Stimulated activated CD4-positive, alpha-beta T cell treated with anti-CD3 and anti-CD28 coated beads, Interleukin-12 subunit alpha, Interleukin-12 subunit beta, amount 100 ng/mL, for 24 hours (primary cell): ENCODE data around the gene BCKDHB.

Experiments used
- DNase-seq, 2 experiments: peaks; one replicate each; pipeline ENCODE4 v3.0.0-alpha.2; 2020; ENCODE audit warnings: low read depth in 2 of 2

The BCKDHB gene

GRCh38 chr6:80151635-80152034 lies 45.2 kb downstream of the BCKDHB start:
- no peak for DNase-seq

GRCh38 chr6:80154160-80154559 lies 47.7 kb downstream of the BCKDHB start:
- DNase-seq = no peak

GRCh38 chr6:80156221-80156620 lies 49.8 kb downstream of the BCKDHB start:
- no peak for DNase-seq

- no peak for DNase-seq
These were observed 52.1 kb downstream of the BCKDHB start for GRCh38 chr6:80158478-80158989.

- DNase-seq = no peak
These were observed 55.0 kb downstream of the BCKDHB start for GRCh38 chr6:80161434-80161833.

GRCh38 chr6:80163754-80164187 lies 57.3 kb downstream of the BCKDHB start:
- DNase-seq = no peak

GRCh38 chr6:80165143-80165542 lies 58.7 kb downstream of the BCKDHB start:
- peak; percentile 1 to 30 for DNase-seq

GRCh38 chr6:80165819-80166218 lies 59.3 kb downstream of the BCKDHB start:
- no peak for DNase-seq

- DNase-seq = no peak
These were observed 64.0 kb downstream of the BCKDHB start for GRCh38 chr6:80170433-80170832.

- DNase-seq = no peak
These were observed 66.9 kb downstream of the BCKDHB start for GRCh38 chr6:80173411-80173810.

- DNase-seq = no peak
These were observed 68.6 kb downstream of the BCKDHB start for GRCh38 chr6:80174900-80175572.

GRCh38 chr6:80179695-80180094 lies 73.2 kb downstream of the BCKDHB start:
- DNase-seq = no peak

- no peak for DNase-seq
These were observed 75.0 kb downstream of the BCKDHB start for GRCh38 chr6:80181352-80182081.

- no peak for DNase-seq
These were observed 75.8 kb downstream of the BCKDHB start for GRCh38 chr6:80182308-80182707.

GRCh38 chr6:80183019-80183795 lies 76.7 kb downstream of the BCKDHB start:
- no peak for DNase-seq

- DNase-seq = no peak
These were observed 79.0 kb downstream of the BCKDHB start for GRCh38 chr6:80185492-80185891.

GRCh38 chr6:80186082-80186481 lies 79.6 kb downstream of the BCKDHB start:
- DNase-seq = no peak

GRCh38 chr6:80196906-80197305 lies 90.4 kb downstream of the BCKDHB start:
- no peak for DNase-seq

GRCh38 chr6:80197474-80197873 lies 91.0 kb downstream of the BCKDHB start:
- DNase-seq = no peak

GRCh38 chr6:80197986-80198385 lies 91.5 kb downstream of the BCKDHB start:
- DNase-seq = no peak

GRCh38 chr6:80203283-80203682 lies 96.8 kb downstream of the BCKDHB start:
- no peak for DNase-seq

- no peak for DNase-seq
These were observed 98.9 kb downstream of the BCKDHB start for GRCh38 chr6:80205404-80205803.
